AG10803 (cell line): Measurements from ENCODE around the gene HERC4.

Experiments
- DNase-seq: peaks from one replicate; pipeline ENCODE4 v3.0.0; 2010; ENCODE audit warnings: low read depth
- H3K4me3 ChIP-seq: 2 replicates; pipeline ENCODE4 v1.5.1; 2011; ENCODE audit warnings: mild to moderate bottlenecking, low read length, control low read depth
- CTCF ChIP-seq: conservative IDR thresholded peaks from 2 replicates; pipeline ENCODE4 v1.5.1; 2011; ENCODE audit warnings: mild to moderate bottlenecking, low read length, control low read depth, inconsistent platforms

HERC4 gene

DNA sequence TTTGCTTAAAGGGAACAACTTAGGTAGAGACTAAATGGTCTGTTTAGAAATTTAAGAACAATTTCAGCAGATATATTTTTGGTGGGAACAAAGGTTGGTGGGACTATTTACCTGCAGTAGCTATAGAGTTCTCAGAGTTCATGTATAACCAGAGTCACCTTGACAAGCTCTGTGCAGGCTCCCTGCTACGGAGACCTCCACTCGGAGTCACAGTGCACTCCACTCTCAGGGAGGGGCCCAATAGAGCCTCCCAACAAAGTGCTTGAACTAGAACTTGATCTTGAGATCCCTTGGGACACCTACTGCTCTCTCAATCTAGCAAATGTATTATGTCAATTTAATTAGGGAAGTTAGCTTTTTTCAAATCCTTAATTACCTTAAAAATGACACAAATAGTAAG is 36.5 kb upstream of the HERC4 start:
- no peak overlapping the region for H3K4me3 ChIP-seq
- no peak for DNase-seq
- TF ChIP-seq CTCF: no peak

- TF ChIP-seq CTCF: no peak
- H3K4me3 ChIP-seq: no peak overlapping the region
- DNase-seq: no peak
Measured at GRCh38 chr10:68110027-68110426, 34.9 kb upstream of the HERC4 start.

- DNase-seq: no peak
- H3K4me3 ChIP-seq: no peak within 1 kb of the TSS
- TF ChIP-seq CTCF: no peak
Measured at GRCh38 chr10:68109331-68109730, 34.2 kb upstream of the HERC4 start, which contains the start of gene MYPN. TSS of gene MYPN (plus strand) at chr10:68109488. CDS start at chr10:68121439, 11,951 bp downstream.

DNA sequence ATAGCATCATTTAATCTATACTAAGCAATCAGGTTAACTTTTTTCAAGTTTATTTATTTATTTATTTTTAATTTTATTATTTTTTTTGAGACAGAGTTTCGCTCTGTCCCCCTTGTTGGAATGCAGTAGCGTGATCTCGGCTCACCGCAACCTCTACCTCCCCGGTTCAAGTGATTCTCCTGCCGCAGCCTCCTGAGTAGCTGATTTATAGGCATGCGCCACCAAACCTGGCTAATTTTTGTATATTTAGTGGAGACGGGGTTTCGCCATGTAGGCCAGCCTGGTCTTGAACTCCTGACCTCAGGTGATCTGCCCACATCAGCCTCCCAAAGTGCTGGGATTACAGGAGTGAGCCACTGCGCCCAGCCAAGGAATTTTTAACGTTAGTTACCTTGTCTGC is 33.6 kb upstream of the HERC4 start:
- no peak for DNase-seq
- no peak overlapping the region for H3K4me3 ChIP-seq
- TF ChIP-seq CTCF: no peak

DNA sequence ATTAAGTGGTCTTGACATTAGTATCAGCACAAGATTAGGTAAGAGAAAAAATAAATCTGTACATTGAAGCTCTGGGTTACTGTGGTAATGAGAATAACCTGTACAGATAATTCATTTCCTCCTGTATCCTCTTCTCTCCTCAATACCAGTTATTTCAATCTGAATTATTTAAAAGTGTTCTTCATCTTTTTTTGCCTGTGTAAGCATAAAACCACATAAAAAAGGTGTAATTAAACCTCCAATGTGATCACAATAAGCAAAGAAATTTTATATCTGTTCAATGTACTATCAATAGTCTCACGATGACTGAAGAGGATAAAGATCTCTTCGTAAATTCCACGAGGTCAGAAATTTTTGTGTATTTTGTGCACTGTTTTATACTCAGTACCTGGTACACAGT is 33.0 kb upstream of the HERC4 start:
- no peak for DNase-seq
- H3K4me3 ChIP-seq: no peak overlapping the region
- TF ChIP-seq CTCF: no peak

DNA sequence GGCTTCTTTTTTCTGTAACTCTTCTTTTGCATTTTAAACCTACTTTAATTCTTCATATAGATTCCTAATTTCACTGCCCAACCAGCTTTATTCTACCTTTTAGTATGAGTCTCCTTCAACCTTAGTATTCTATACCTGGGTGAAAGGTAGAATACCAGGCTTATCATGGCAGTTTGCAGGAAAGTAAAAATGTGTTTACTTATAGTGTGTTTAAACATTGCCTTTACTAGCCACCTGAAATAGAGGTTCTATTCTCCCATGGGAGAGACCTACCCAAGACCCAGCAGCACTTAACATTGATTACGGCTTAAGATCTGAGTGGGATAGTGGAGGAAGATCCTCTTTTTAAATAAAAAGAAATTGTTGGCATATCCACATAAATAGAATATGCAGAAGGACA is 32.6 kb upstream of the HERC4 start:
- no peak for TF ChIP-seq CTCF
- H3K4me3 ChIP-seq: no peak overlapping the region
- no peak for DNase-seq

DNA sequence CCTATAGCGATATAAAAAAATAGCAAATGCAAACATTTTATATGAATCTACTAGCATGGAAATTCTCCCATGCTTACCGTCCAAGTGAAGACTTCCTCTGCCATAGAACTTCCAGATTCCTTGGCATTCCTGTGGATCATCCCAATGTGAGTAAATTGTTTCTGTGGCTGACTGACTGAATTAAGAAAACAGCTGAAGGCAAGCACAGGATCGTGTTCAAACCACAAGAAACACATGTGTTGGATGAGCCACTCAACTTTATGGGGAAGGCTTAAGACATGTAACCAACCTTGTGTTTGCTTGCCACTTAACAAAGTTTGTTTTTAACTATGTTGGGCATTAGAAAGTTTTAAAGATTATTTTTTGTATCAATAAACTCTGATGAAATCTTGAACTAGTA is 31.6 kb upstream of the HERC4 start:
- no peak for TF ChIP-seq CTCF
- H3K4me3 ChIP-seq: no peak overlapping the region
- DNase-seq: peak; percentile 95
